CD4-positive, alpha-beta T cell treated with Interleukin-21 for 1 hour (primary cell): ENCODE measurements around the gene ZNF768.
"Not testable (repeated sequence)": the region's sequence is repeated elsewhere in the genome, so short reads cannot be mapped to it uniquely, and the experiment has no call there.

Experiments used
- DNase-seq: peaks from one replicate; pipeline ENCODE4 v3.0.0-alpha.2; 2020

ZNF768 gene

GRCh38 chr16:30532285-30533145 is 6.1 kb upstream of the ZNF768 start:
- DNase-seq: no peak

GRCh38 chr16:30530163-30531037 is 4.0 kb upstream of the ZNF768 start:
- peak; percentile 56 for DNase-seq

DNA sequence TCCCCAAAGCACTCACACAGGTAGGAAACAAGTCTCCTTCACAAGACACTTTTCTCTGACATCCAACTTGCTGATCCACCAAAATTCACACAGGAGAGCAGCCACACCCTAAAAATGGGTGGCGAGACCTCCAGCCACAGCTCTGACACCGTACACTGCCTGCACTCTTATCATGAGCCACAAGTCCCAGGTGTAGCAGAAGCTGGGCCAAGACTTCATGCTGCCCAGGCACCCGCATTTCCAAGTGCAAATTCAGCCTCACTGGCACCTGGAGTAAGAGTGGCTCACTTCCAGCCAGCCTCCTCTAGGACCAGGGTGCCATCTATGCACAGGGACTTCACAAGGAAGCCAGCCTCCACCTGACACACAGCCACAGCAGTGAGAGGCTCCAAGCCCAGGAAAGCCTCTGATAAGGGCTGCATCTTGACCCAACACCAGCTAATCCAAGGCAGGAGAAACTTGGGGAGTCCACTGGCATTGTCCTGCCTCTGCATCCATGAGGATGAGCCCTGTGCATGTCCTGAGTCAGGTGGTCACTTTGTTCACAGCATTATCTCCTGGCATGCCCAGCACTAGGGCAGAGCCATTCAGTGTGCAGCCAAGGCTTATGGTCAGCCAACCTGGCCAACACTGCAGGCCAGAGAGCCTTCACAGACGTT is 2.6 kb upstream of the ZNF768 start:
- no peak for DNase-seq

GRCh38 chr16:30527635-30528178 is 1.3 kb upstream of the ZNF768 start:
- DNase-seq: no peak

- peak; percentile 94 for DNase-seq
These were observed 663 bp upstream of the ZNF768 start for GRCh38 chr16:30526823-30527634.

GRCh38 chr16:30525844-30526136 is 576 bp downstream of the ZNF768 start:
- DNase-seq: no peak

GRCh38 chr16:30524575-30525568 is 1.5 kb downstream of the ZNF768 start:
- DNase-seq: no peak

- no peak for DNase-seq
These were observed 2.4 kb downstream of the ZNF768 start for GRCh38 chr16:30523768-30524574.

DNA sequence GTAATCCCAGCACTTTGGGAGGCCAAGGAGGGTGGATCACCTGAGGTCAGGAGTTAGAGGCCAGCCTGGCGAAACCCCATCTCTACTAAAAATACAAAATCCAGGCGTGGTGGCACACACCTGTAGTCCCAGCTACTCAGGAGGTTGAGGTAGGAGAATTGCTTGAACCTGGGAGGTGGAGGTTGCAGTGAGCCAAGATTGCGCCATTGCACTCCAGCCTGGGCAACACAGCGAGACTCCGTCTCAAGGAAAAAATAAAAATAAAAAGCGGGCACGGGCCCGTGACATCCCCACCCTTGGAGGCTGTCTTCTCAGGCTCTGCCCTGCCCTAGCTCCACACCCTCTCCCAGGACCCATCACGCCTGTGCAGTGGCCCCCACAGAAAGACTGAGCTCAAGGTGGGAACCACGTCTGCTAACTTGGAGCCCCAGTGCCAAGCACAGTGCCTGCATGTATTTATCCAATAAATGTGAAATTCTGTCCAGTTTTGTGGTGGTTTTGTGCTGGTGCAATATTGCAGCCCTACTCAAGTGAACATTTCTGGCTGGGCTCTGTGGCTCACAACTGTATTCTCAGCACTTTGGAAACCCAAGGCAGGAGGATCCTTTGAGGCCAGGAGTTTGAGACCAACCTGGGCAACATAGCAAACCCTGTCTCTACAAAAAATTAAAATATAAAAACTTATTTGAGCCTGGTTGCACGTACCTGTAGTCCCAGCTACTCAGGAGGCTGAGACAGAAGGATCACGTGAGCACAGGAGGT is 3.5 kb downstream of the ZNF768 start:
- DNase-seq: not testable (repeated sequence)

DNA sequence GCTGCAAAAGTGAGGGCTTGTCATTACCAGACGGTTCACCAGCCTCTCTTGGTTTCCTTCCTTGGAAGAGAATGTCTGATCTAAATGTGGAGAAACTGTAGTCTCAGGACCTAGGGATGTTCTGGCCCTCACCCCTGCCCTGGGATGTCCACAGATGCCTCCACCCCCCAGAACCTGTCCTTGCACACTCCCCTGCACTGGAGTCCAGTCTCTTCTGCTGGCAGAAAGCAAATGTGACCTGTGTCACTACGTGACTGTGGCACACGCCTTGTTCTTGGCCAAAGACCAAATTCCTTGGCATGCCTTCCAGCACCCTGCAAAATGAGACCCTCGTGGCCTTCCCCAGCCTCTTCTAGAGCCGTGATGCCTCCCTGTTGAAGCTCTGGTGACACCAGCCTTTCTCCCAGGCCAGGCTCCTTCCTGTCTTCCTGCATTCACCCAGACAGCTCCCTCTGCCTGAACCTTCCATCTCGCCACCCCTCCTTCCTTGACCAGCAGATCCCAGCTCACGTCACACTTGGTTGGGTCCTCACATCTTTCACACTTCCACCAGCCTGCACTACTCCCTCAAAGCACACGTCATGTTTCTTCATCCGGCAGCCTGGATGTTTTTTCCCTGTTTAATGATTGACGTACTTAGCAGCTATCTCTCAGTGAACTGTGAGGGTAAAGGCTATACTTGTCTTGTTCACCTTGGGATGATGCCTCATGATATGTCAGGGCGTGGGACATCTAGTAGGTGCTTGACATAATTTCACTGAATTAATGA is 4.3 kb downstream of the ZNF768 start:
- DNase-seq: no peak

DNA sequence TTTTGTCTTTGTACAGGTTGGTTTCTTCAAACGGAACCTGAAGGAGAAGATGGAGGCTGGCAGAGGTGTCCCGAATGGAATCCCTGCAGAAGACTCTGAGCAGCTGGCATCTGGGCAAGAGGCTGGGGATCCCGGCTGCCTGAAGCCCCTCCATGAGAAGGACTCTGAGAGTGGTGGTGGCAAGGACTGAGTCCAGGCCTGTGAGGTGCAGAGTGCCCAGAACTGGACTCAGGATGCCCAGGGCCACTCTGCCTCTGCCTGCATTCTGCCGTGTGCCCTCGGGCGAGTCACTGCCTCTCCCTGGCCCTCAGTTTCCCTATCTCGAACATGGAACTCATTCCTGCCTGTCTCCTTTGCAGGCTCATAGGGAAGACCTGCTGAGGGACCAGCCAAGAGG is 4.9 kb downstream of the ZNF768 start:
- DNase-seq: no peak

DNA sequence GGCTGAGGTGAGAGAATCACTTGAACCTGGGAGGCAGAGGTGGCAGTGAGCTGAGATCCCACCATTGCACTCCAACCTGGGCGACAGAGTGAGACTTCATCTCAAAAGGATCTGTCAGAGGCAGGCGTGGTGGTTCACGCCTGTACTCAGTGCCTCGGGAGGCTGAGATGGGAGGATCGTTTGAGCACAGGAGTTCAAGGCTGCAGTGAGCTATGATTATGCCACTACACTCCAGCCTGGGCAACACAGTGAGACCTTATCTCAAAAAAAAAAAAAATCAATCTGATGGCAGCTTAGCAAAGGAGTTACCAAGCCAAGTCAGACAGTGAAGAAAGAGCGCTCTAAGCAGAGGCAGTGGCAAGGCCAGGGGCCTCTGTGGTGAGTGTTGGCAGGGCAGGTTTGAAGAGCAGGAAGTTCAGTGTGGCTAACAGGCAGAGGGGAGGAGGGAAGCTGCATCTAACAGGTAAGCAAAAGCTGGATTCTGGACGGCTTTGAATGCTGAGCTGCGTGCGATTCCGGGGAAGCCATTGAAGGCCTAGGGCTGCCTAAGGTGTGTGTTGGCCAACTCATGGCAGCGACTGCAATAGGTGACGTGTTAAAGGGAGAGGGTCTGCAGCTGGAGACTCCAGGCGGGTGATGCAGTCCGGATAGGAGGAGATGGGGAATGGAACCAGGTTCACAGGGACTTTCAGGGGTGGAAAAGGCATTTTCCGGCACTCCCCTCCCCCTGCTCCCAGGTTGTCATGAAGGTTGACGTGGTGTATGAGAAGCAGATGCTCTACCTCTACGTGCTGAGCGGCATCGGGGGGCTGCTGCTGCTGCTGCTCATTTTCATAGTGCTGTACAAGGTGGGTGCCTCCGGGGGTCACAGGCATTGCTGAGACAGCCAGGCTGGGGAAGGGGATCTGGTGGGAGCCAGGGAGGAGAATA is 7.0 kb downstream of the ZNF768 start:
- DNase-seq: no peak

DNA sequence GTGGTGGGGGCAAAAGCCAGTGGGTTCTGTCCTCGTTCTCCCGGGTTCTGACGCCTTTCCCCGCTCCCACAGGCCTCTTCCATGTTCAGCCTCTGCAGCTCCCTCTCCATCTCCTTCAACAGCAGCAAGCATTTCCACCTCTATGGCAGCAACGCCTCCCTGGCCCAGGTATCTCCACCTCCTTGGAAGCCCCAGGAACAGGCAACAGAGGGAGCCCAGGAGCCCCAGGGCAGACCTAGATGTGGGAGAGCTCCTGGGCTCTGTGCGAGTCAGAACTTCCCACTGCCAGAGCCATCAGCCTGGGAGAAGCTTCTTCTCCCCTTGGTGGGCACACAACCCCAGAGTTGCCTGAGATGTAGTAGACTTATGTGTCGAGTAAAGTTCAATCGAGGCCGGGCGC is 7.8 kb downstream of the ZNF768 start:
- DNase-seq: no peak

- no peak for DNase-seq
These were observed 11.1 kb downstream of the ZNF768 start for GRCh38 chr16:30515275-30515674.

- no peak for DNase-seq
These were observed 14.9 kb downstream of the ZNF768 start for GRCh38 chr16:30511509-30511908.

- no peak for DNase-seq
These were observed 15.9 kb downstream of the ZNF768 start for GRCh38 chr16:30510376-30510938.
